WERI-Rb-1 (cell line): ENCODE measurements around the gene SOX10.

Source experiments
- DNase-seq: peaks from one replicate; pipeline ENCODE4 v3.0.0-alpha.2; 2020
- H3K27ac ChIP-seq: fragments of 250-450 bp; sonication (Bioruptor Pico); 2 replicates; pipeline ENCODE4 v1.5.1; 2020; ENCODE audit warnings: mild to moderate bottlenecking, moderate library complexity
- H3K27me3 ChIP-seq: fragments of 250-450 bp; sonication (Bioruptor Pico); 2 replicates; pipeline ENCODE4 v1.5.1; 2021; ENCODE audit warnings: mild to moderate bottlenecking, low read depth, moderate library complexity; ENCODE audit not compliant: insufficient read depth, severe bottlenecking
- H3K36me3 ChIP-seq: fragments of 250-450 bp; sonication (Bioruptor Pico); 2 replicates; pipeline ENCODE4 v1.5.1; 2020; ENCODE audit warnings: mild to moderate bottlenecking, moderate library complexity
- H3K4me3 ChIP-seq: 2 replicates; pipeline ENCODE4 v1.5.1; 2011; ENCODE audit warnings: low read depth, mild to moderate bottlenecking, control low read depth, low read length
- H3K9me3 ChIP-seq: fragments of 250-450 bp; sonication (Bioruptor Pico); 2 replicates; pipeline ENCODE4 v1.5.1; 2021; ENCODE audit warnings: mild to moderate bottlenecking, moderate library complexity; ENCODE audit not compliant: severe bottlenecking
- TF ChIP-seq, protein P1 (sequence below): IDR thresholded peaks from 2 replicates; pipeline ENCODE4 v1.5.1; 2011; ENCODE audit warnings: low read depth, mild to moderate bottlenecking, control low read depth, inconsistent platforms, low read length

SOX10 gene

DNA sequence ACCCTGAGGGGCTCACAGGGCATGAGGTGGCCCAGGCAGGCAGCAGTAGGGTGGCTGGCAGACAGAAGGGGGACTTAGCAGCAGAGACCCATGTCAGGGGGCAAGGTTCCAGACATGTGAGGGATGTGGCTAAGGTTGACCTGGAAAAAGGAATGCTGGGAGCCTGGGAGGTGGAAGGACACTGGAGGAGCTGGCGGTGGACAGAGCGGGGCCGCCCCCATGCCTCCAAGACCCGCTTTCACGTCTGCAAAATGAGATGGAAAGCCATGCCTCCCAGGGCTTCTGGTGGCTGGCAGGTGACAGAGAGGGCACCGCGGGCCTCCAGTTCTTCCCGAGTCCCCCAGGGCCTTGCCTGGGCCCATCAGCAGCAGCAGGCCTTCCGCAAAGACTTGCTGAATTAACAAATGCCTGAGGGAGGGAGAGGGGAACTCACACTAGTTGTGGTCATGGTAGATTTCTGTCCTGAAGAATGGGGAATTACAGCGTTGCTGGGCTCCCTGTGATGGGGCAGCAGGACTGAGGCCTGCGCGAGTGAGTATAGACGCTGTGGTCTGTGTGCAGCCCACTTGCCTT is 23.1 kb upstream of the SOX10 start:
- TF ChIP-seq, protein P1, sequence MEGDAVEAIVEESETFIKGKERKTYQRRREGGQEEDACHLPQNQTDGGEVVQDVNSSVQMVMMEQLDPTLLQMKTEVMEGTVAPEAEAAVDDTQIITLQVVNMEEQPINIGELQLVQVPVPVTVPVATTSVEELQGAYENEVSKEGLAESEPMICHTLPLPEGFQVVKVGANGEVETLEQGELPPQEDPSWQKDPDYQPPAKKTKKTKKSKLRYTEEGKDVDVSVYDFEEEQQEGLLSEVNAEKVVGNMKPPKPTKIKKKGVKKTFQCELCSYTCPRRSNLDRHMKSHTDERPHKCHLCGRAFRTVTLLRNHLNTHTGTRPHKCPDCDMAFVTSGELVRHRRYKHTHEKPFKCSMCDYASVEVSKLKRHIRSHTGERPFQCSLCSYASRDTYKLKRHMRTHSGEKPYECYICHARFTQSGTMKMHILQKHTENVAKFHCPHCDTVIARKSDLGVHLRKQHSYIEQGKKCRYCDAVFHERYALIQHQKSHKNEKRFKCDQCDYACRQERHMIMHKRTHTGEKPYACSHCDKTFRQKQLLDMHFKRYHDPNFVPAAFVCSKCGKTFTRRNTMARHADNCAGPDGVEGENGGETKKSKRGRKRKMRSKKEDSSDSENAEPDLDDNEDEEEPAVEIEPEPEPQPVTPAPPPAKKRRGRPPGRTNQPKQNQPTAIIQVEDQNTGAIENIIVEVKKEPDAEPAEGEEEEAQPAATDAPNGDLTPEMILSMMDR = no peak
- no peak overlapping the region for H3K27ac ChIP-seq
- no peaks in the 10 kb centered on the region for H3K9me3 ChIP-seq
- DNase-seq = no peak
- H3K27me3 ChIP-seq = no peaks in the 10 kb centered on the region
- no peaks in the 10 kb centered on the region for H3K36me3 ChIP-seq
- no peak overlapping the region for H3K4me3 ChIP-seq

DNA sequence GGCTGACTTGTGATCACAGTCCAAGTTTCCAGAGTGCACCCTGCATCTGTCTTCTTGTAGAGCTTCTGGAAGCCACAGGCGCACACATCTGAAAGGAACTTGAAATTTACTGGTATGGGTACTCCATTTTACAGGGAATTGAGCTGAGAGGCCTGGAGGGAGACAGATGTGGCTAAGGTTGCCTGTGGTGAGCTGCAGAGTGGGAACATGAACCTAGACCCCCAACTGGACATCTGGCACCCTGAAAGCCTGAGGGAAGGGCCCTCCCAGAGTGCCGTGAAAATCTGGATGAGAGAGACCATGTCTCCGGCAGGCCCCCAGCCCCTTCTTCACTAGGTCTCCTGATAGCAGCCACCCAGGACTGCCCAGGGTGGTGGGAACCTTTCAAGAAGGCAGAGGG is 22.6 kb upstream of the SOX10 start:
- TF ChIP-seq, protein P1 = no peak
- no peaks in the 10 kb centered on the region for H3K27me3 ChIP-seq
- H3K9me3 ChIP-seq = no peaks in the 10 kb centered on the region
- no peaks in the 10 kb centered on the region for H3K36me3 ChIP-seq
- DNase-seq = no peak
- H3K27ac ChIP-seq = no peak overlapping the region
- H3K4me3 ChIP-seq = no peak overlapping the region

DNA sequence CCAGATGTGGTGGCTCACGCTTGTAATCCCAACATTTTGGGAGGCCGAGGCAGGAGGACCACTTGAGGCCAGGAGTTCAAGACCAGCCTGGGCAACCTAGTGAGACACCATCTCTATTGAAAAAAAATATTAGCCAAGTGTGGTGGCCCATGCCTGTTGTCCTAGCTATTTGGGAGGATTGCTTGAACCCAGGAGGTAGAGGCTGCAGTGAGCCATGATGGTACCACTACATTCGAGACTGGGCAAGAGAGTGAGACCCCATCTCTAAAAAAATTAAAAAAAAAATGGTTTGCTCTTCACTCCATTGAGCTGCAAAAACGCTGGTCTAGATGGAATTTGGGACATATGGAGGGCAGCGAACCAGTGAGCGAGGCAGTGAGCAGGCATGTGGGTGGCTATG is 21.6 kb upstream of the SOX10 start:
- DNase-seq = no peak
- Histone ChIP-seq H3K4me3 (no peak overlapping the region), H3K36me3 (no peaks in the 10 kb centered on the region), H3K27me3 (no peaks in the 10 kb centered on the region), H3K9me3 (no peaks in the 10 kb centered on the region), H3K27ac (no peak overlapping the region)
- TF ChIP-seq, protein P1 = no peak

DNA sequence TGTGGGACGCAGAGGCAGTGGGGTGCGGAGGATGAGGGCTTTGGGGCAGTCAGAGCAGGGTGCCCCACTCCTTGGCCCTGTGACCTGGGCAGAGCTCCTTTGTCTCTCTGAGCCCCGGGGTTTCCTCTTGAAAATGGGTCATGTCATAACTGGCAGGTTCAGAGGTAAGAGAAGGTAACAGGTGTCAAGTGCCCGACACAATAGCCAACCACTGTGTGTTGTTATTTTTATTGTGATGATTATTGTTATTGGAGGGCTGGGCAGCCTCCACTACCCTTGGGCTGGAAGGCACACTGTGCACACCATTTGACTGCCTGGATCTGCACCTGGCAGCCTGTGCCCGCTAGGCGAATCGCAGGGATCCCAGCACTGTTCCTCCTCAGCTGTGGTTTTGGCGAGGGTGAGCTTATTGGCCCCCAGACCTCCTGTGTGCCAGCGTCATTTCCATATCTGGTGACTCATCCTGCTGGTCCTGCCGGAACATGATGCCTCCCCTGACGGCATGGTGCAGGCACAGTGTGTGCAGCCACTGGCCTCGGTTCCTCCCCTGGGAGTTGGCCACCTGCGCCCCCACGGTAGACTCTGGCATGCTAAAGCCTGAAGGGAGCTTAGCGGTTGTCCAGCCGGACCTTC is 15.4 kb upstream of the SOX10 start:
- no peak for DNase-seq
- no peaks in the 10 kb centered on the region for H3K27me3 ChIP-seq
- H3K9me3 ChIP-seq = no peaks in the 10 kb centered on the region
- no peak overlapping the region for H3K4me3 ChIP-seq
- no peaks in the 10 kb centered on the region for H3K36me3 ChIP-seq
- TF ChIP-seq, protein P1 = no peak
- H3K27ac ChIP-seq = no peak overlapping the region

DNA sequence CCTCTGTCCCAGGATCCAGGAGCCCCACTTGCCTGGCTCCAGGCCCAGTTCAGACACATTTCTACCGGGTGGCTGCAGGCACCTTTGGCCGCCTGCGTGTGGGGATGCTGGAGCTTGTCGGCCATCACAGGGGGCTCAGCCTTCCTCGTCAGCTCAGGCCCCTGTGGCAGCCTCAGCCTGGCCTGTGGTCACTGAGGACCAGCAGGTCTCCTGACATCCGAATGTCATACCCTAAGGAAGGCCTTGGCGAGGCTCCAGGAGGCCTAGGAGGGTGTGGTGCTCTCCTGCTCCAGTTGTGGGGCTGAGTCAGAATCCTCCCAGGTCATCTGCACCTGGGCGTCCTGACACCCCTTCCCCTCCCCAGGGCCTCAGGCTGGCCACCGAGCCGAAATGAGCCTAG is 14.9 kb upstream of the SOX10 start:
- H3K4me3 ChIP-seq = no peak overlapping the region
- TF ChIP-seq, protein P1 = no peak
- no peak for DNase-seq
- no peaks in the 10 kb centered on the region for H3K9me3 ChIP-seq
- no peak overlapping the region for H3K27ac ChIP-seq
- no peaks in the 10 kb centered on the region for H3K27me3 ChIP-seq
- H3K36me3 ChIP-seq = no peaks in the 10 kb centered on the region

DNA sequence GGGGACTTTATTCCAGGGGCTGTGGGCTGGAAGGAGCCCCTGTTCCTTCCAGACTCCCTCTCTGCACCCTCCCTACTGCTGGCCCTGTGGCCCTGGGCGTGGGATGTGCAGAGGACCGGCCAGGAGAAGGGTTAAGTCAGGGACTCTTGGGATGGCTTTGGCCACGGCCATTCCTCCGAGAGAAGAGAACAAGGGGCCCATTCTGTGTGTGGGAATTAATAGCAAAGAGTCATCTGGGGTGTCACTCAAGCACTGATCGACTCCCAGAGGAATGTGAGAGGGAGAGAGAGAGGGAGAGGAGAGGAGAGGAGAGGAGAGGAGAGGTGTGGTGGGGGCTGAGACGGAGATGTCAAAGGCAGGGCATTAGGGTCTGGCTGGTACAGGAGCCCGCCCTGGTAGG is 14.2 kb upstream of the SOX10 start:
- no peak for DNase-seq
- TF ChIP-seq, protein P1 = no peak
- Histone ChIP-seq H3K9me3 (no peaks in the 10 kb centered on the region), H3K4me3 (no peak overlapping the region), H3K27me3 (no peaks in the 10 kb centered on the region), H3K36me3 (no peaks in the 10 kb centered on the region), H3K27ac (no peak overlapping the region)
